ENCODE measurements around the gene UBE2Q2. TPM values are rescaled to one million over a fixed set of nuclear protein-coding genes. Genes with fewer than 3 reads are reported as not detected.

The UBE2Q2 gene
- total and polyA plus RNA-seq, 4 donors = 15.5 to 35.9 (median 21.1) TPM

GRCh38 chr15:75822685-75823278, 20.5 kb upstream of the UBE2Q2 start:
- DNase-seq = no peak
- Histone ChIP-seq H3K27me3 (ENCODE audit: control insufficient read depth in 3 of 3, insufficient read depth in 3 of 3, low read length in 2 of 3) (no peaks in the 10 kb centered on the region), H3K4me3 (no peak overlapping the region), H3K4me1 (ENCODE audit: control insufficient read depth in 5 of 5, insufficient read depth in 5 of 5, low read length in 5 of 5) (no peaks in the 10 kb centered on the region), H3K9me3 (ENCODE audit: control insufficient read depth in 4 of 4, insufficient read depth in 3 of 4, low read length in 3 of 4) (no peaks in the 10 kb centered on the region), H3K27ac (ENCODE audit: low read depth in 1 of 2, low read length in 1 of 2) (no peak overlapping the region), H3K36me3 (ENCODE audit: control insufficient read depth in 4 of 4, insufficient read depth in 4 of 4, low read length in 4 of 4) (no peaks in the 10 kb centered on the region), H3K9ac (ENCODE audit: insufficient read depth in 1 of 2, low read length in 2 of 2) (no peak overlapping the region)
- TF ChIP-seq CTCF (IDR thresholded peaks at IDR 0.05; ENCODE audit: control extremely low read depth, extremely low read depth) = no peak
- WGBS, 2 donors = 78 to 87% methylated on average over 5 of the region's 5 CpGs
- no peak for ATAC-seq (ENCODE audit: insufficient read depth, low FRiP score)

GRCh38 chr15:75823860-75824613, 19.2 kb upstream of the UBE2Q2 start:
- H3K27me3 ChIP-seq (ENCODE audit: control insufficient read depth in 3 of 3, insufficient read depth in 3 of 3, low read length in 2 of 3) = no peaks in the 10 kb centered on the region
- no peak overlapping the region for H3K9ac ChIP-seq (ENCODE audit: insufficient read depth in 1 of 2, low read length in 2 of 2)
- no peak overlapping the region for H3K4me3 ChIP-seq
- H3K36me3 ChIP-seq (ENCODE audit: control insufficient read depth in 4 of 4, insufficient read depth in 4 of 4, low read length in 4 of 4) = no peaks in the 10 kb centered on the region
- 64 to 76% methylated on average over 7 of the region's 7 CpGs for WGBS, 2 donors
- H3K4me1 ChIP-seq (ENCODE audit: control insufficient read depth in 5 of 5, insufficient read depth in 5 of 5, low read length in 5 of 5) = no peaks in the 10 kb centered on the region
- no peak overlapping the region for H3K27ac ChIP-seq (ENCODE audit: low read depth in 1 of 2, low read length in 1 of 2)
- ATAC-seq (ENCODE audit: insufficient read depth, low FRiP score) = no peak
- no peak for TF ChIP-seq CTCF (IDR thresholded peaks at IDR 0.05; ENCODE audit: control extremely low read depth, extremely low read depth)
- H3K9me3 ChIP-seq (ENCODE audit: control insufficient read depth in 4 of 4, insufficient read depth in 3 of 4, low read length in 3 of 4) = no peaks in the 10 kb centered on the region
- DNase-seq = no peak

GRCh38 chr15:75827691-75828090, 15.6 kb upstream of the UBE2Q2 start:
- no peaks in the 10 kb centered on the region for H3K9me3 ChIP-seq (ENCODE audit: control insufficient read depth in 4 of 4, insufficient read depth in 3 of 4, low read length in 3 of 4)
- no peaks in the 10 kb centered on the region for H3K27me3 ChIP-seq (ENCODE audit: control insufficient read depth in 3 of 3, insufficient read depth in 3 of 3, low read length in 2 of 3)
- ATAC-seq (ENCODE audit: insufficient read depth, low FRiP score) = no peak
- H3K27ac ChIP-seq (ENCODE audit: low read depth in 1 of 2, low read length in 1 of 2) = no peak overlapping the region
- H3K4me3 ChIP-seq = no peak overlapping the region
- DNase-seq = no peak
- no peak overlapping the region for H3K9ac ChIP-seq (ENCODE audit: insufficient read depth in 1 of 2, low read length in 2 of 2)
- WGBS, 2 donors = 53 to 64% methylated on average over 3 of the region's 3 CpGs
- TF ChIP-seq CTCF (IDR thresholded peaks at IDR 0.05; ENCODE audit: control extremely low read depth, extremely low read depth) = no peak
- no peaks in the 10 kb centered on the region for H3K36me3 ChIP-seq (ENCODE audit: control insufficient read depth in 4 of 4, insufficient read depth in 4 of 4, low read length in 4 of 4)
- no peaks in the 10 kb centered on the region for H3K4me1 ChIP-seq (ENCODE audit: control insufficient read depth in 5 of 5, insufficient read depth in 5 of 5, low read length in 5 of 5)

Measured in lung (tissue), 12 donors.